NT2/D1 (cell line): Measurements from ENCODE around the gene STK38L.

Experiments
- YY1 ChIP-seq: IDR thresholded peaks from 2 replicates; pipeline ENCODE4 v1.6.1; 2011; ENCODE audit not compliant: insufficient read length, insufficient read depth
- ZNF274 ChIP-seq: IDR thresholded peaks from 2 replicates; pipeline ENCODE4 v1.6.1; 2011; ENCODE audit warnings: mild to moderate bottlenecking, low read depth, low read length

GRCh38 chr12:27213830-27214787, 30.0 kb upstream of the STK38L start:
- TF ChIP-seq YY1 (no peak), ZNF274 (no peak)
